K562 (cell line): ENCODE data around the gene KCNB1.

Source experiments
- ETS1 ChIP-seq: conservative IDR thresholded peaks from 2 replicates; pipeline ENCODE4 v1.6.1; 2011; ENCODE audit warnings: low read depth, mild to moderate bottlenecking, low read length; ENCODE audit not compliant: control insufficient read depth
- TCF7 ChIP-seq: sonication (generic); IDR thresholded peaks from 2 replicates; pipeline ENCODE4 v1.6.1; 2016; ENCODE audit warnings: antibody characterized with exemption, borderline replicate concordance
- U2AF2 ChIP-seq: fragments of 200-400 bp; formaldehyde crosslinking; optimal IDR thresholded peaks from 2 replicates; pipeline ENCODE3; 2017; ENCODE audit warnings: low read depth, mild to moderate bottlenecking, low read length
- ZSCAN29 ChIP-seq: fragments of 450-650 bp; IDR thresholded peaks from 2 replicates; pipeline ENCODE4 v1.6.1; 2017

- TF ChIP-seq TCF7 (no peak), ZSCAN29 (no peak), ETS1 (no peak), U2AF2 (no peak)
These were observed 102.1 kb downstream of the KCNB1 start for GRCh38 chr20:49380337-49380780.
